Stimulated activated CD8-positive, alpha-beta memory T cell treated with anti-CD3 and anti-CD28 coated beads, Interleukin-4, amount 100 ng/mL, for 48 hours (primary cell): ENCODE results near the gene PROP1.
"Not testable (repeated sequence)": the region's sequence is repeated elsewhere in the genome, so short reads cannot be mapped to it uniquely, and the experiment has no call there.

ENCODE experiments used
- DNase-seq: peaks from one replicate; pipeline ENCODE4 v3.0.0-alpha.2; 2020

The PROP1 gene

DNA sequence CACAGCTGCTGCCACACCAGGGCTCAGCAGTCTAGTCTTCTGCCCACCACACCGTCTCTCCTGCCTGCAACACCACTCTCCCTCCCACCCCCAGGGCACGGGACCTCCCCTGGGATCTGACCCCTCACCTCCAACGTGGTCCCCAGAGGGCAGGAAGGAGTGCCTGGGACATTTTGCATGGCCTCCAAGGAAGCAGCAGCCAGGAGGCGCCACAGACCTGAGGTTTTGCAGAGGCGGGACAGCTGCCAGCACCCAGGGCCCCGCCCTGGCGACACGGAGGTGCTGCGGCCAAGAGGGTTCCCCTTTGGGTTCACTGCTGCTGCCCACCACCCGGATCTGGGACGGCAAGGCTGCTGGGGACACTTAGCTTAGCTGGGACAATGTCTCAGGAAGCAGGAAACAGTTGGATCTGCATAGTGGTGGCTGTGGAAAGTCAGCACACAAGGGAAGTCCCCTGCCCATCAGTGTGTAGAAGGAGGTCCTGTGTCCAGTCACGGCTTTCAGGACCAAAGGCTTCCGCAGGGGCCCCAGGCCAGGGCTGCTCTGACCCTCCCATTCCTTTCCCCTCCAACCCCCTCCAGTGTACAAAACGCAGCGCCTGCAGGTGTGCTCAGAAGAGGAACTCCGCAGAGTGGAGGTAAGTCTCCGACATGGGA lies 13.8 kb downstream of the PROP1 start:
- peak; percentile 62 for DNase-seq

DNA sequence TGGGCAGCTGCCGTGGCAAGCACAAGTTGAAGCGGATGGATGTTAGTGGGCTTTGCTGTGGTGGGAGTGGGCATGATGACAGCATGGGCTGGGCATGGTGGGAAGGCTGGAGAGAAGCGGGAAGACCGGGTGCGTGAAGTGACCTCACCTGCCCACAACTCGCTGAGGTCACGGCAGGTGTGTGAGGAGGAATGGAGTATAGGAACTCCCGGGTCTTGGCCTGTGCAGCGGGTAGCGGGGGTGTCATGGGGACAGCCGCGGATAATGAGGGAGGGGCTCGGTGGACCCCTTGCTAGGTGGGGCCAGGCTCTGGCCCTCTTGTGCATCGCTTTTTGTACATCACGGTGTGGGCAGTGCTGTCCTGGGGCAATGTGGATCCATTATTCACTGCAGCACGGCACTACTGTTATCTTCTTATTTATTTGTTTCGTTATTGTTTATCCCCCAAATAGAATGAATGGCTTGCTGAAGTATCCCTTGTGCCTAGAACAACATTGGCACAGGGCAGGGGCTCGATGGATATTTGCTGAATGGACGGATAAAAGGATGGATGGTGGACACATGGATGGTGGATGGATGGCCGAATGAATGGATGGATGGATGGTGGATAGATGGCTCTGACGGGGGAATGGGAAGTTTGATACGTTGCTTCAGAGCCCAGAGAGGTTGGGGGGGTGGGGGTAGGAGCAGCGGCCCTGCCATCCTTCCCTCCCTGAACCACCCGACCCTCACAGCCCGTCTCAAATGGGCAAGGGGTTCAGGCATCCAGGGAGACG lies 14.6 kb downstream of the PROP1 start:
- DNase-seq, result no peak

GRCh38 chr5:177980743-177981151 lies 15.3 kb downstream of the PROP1 start:
- no peak for DNase-seq

DNA sequence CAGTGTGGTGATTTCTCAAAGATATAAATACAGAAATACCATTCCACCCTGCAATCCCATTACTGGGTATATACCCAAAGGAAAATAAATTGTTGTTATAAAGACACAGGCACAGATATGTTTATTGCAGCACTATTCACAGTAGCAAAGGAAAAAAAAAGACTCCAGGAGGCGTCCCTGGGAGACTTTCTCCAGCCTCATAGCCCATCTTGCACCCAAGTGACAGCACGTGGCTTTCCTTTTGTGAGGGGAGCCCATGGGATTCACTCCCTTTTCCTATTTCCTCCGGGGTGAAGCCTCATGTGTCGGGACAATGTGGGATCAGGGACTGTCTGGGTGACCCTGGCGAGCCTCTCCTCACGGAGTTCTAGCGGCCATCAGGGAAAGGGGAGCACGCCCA lies 18.4 kb downstream of the PROP1 start:
- DNase-seq, result not testable (repeated sequence)

- DNase-seq, result no peak
Measured at GRCh38 chr5:177973066-177973635, 22.9 kb downstream of the PROP1 start.

DNA sequence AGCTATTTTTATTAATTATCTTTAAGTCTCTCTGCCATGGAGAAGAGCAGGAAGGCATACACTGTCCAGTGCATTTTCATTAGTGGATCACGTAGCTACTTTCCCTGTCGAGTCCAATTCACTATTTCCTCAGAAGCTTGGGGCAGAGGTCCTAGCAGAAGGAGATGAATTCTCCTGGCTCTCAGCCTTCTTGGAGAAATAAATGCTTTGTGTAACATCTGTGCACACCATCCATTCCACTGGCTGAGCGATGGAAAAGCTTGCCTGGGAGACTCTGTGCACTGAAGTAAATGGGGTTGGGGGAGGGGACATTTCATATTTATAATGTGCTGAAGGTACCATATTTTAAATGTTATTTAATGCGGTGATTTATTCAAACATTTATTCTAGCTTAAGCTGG lies 23.4 kb downstream of the PROP1 start:
- no peak for DNase-seq

- not testable (repeated sequence) for DNase-seq
Measured at GRCh38 chr5:177972014-177972413, 24.0 kb downstream of the PROP1 start.

DNA sequence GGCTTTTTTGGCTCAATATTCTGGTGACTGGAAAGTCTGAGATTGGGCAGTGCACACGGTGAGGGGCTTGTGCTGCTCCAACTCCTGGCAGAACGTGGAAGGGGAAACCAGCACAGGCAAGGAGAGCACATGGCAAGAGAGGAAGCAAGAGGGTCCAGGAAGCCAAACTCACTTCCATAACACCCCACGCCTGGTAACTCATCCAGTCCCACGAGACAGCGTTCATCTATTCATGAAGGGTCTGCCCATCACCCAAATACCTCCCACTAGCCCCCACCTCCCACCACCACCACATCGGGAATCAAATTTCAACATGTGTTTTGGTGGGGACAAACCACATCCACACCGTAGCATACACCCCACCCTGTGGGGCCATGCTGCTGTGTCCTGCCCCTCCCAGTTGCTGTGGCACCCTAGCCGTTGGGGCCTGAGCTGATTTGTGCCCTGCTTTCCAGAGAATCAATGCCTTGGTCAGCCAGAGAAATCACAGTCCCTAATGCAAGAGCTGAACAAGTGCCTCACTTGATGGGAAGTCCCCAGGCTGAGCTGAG lies 27.3 kb downstream of the PROP1 start:
- no peak for DNase-seq

GRCh38 chr5:177967221-177967887 lies 28.7 kb downstream of the PROP1 start:
- DNase-seq, result no peak

DNA sequence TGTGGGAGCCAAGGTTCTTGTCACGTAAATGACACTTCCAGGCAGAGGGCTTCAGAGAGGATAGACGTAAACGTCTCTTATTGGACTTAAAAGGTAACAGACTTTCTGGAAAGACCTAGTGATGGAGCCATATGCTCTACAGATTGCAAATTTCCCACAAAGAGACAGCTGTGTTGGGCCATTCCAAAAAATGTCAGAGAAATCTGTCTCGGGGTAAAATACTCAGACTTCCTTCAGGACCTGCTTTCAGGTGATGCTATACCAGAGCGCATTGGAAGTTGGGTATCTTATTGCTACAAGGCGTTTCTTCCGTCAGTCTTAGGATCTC lies 29.2 kb downstream of the PROP1 start:
- DNase-seq, result no peak

DNA sequence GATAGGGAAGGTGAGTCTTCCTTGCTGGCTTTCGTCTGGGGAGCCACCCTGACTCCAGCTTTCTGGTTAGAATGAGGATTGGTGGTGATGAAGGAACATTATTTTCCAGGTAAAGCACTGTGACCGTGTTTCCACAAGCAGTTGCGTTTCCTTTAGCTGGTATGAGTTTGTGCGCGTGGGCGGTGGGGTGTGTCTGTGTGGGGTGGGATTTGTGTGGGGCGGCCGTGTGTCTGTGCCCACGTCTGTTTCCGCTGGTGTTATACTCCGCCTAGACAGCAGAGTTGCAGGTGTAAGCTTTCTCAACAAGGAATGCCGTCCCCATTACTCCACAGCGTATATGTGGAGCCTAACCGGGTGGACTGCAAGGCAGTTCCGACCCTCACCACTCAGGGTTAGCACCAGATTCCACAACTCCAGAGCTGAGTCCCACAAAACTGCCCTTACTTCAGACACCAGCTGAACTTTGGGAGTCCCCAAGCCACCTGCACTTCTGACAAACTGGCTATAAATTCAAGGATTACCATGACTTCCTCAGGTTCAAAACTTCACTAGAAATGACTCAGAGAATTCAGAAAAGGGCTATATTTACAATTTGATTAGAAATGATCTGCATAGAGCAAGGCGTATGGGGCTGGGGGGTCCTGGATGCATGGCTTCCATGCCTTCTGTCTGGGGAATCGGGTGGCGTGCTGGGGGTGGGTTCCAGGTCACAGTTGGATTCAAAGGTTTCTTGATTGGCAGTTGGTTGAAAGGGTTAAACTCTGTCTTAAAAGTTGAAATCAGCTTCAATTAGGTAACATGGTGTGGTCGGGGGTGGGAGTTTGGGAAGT lies 29.8 kb downstream of the PROP1 start:
- no peak for DNase-seq

- no peak for DNase-seq
Measured at GRCh38 chr5:177964471-177964870, 31.6 kb downstream of the PROP1 start.

DNA sequence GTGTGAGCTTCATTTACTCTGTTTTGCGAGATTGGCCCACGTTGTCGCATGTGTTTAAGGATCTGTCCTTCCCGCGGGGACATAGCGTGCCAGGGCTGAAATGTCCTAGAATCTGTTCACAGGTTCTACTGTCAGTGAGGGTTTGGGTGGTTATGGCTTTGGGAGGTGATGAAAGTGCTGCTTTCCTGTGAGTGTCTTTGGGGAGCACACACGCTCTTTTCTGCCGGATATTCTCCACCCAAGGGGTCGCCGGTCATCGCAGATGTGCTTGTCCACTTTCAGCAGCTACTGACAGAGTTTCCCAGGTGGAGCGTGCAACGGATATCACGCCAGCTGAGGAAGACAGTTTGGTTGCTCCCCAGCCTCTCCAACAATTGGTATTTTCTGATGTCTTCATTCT lies 32.1 kb downstream of the PROP1 start:
- no peak for DNase-seq

DNA sequence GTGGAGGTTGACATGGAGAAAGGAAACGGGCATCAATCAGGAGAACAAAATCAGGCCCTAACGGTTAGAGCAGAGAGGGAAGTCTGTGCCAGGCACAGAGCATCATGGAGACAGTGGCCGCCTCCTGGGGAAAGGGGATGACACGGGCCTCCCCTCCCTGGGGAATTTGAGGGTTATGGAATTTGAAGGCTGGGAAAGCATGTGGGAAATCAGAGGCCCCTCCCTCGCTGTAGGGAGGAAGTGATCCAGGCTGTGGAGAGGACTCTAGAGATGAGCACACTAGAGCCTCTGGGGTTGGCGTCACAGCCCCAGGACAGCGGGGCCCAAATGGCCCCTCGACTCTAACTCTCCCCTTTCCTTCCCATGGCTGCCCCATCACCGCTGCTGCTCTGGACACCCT lies 36.7 kb downstream of the PROP1 start:
- no peak for DNase-seq

DNA sequence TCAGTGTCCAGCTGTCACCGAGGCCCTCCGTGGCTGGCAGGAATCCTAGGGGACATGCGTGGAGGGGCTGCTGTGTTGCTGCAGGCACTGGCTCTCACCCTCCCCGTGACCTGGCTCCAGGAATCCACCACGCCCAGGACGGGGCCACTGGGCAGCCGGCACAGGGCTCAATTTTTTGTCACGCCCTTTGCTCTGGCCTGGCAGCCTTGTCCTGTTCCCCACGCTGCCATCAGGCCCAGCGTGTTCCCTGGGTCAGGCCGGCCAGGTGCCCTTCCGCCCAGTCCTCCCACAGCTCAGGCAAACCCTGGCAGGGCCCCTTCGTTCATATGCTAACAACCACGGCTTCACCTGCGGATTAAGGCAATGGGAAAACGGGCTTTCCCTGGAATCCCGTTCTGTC lies 37.3 kb downstream of the PROP1 start:
- DNase-seq, result no peak

- DNase-seq, result no peak
Measured at GRCh38 chr5:177957241-177957640, 38.8 kb downstream of the PROP1 start.

DNA sequence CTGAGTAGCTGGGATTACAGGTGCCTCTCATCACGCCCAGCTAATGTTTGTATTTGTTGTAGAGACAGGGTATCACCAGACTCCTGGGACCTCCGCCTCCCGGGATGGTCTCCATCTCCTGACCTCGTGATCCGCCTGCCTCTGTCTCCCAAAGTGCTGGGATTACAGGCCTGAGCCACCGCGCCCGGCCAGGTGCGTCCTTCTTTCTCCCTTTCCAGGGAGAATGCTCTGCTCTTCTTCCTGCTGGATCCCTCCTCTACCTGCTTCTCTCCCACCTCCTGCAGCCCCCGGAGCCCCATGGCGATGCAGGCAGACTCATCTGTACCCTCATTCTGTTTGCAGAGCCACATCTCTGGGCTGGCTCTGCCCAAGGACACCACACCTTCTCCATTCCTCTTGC lies 42.9 kb downstream of the PROP1 start:
- DNase-seq, result not testable (repeated sequence)

DNA sequence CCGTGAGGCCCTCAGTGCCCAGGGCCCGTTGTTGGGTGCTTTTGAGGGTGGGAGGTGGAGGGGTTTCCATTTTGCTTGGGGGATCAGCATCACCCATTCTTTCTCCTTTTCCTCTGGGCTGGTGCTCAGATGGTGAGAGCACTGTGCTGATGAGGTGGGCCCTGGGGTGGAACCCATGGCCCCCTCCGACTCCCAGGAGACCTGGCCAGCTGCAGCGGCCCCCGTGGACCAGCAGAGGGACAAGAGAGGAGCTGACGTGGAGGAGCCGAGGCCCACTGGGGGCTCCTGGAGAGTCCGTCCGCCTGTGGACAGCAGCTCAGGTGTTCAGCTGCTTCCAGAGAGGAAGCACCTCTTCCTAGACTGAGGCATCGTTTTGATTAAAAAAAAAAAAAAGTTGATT lies 46.4 kb downstream of the PROP1 start:
- not testable (repeated sequence) for DNase-seq

- not testable (repeated sequence) for DNase-seq
Measured at GRCh38 chr5:177949065-177949464, 47.0 kb downstream of the PROP1 start.

GRCh38 chr5:177947912-177948311 lies 48.1 kb downstream of the PROP1 start:
- not testable (repeated sequence) for DNase-seq

DNA sequence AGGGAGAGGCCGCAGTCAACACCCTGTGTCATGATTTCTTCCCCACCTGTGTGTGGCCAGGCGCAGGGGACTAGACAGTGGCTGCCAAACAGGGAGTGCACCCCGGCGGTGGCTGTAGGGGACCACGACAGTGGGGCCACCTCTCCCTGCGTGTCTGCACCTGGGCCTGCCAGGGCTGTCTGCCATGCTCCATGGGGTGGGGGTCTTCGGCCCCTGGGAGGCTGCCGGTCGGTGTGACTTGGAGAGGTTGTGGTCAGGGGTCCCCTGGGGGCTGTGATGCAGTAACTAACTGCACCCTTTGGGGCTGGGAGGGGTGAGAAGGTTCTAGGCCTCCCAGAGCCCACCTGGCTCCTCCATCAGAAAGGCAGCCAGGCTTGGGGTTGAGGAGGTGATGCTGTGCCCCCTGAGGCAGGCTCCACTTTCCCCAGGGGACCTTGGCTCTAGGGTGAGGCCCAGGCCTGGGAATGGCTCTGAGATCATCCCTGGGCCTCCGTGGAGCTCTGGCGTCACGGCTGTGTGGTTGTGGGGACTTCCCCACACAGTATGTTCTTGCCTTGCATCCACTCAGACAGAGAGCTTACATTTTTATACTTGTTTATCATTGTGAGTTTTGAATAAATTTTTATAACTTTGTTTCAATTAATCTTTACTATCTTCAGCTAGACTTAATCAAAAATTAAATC lies 50.3 kb downstream of the PROP1 start:
- DNase-seq, result peak; percentile 43

GRCh38 chr5:177945145-177945544 lies 50.9 kb downstream of the PROP1 start:
- not testable (repeated sequence) for DNase-seq
